Activated CD4-positive, alpha-beta T cell treated with anti-CD3 and anti-CD28 coated beads, Interleukin-2, amount 50 U/mL, for 4 hours (primary cell): ENCODE measurements around the gene SEC61A1.

Experiments used
- DNase-seq, 2 experiments: peaks; one replicate each; pipeline ENCODE4 v3.0.0-alpha.2; 2020

SEC61A1 gene

DNA sequence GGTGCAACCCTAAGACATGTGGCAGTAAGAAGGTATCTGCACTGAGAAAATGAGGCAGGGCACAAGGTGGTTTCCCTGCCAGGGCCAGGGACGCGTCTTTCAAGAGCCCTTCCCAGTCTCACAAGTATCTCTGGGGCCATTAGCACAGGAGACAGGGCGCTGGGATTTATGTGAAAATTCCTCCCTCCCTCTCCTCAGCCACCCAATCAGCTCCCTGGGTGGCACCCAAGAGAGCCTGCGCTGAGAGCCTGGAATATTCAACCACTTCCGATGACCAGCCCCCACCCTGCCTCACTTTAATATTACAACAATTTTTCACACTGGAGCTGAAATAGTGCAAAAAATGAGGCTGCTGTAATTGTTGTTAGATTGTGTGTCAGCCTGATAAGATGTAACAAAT, 26.1 kb downstream of the SEC61A1 start:
- DNase-seq, result no peak

DNA sequence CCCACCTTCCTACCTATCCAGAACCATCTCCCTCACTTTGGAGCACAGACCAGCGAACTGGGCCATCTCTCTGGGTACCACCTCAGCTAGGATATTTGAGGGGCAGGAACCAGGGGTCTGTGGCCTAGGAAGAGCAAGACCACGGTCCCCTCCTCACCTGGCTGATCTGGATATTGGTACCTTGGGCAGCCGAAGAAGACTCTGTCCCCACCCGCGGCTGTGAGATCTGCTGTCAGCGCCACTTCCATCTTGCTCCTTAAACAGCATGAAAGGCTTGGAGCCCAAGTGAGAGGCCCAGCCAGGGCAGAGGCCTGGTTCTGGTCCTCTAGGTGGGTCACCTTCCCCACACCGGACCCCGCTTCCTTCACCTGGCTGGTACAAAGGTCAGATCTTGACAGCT, 26.6 kb downstream of the SEC61A1 start:
- no peak for DNase-seq

DNA sequence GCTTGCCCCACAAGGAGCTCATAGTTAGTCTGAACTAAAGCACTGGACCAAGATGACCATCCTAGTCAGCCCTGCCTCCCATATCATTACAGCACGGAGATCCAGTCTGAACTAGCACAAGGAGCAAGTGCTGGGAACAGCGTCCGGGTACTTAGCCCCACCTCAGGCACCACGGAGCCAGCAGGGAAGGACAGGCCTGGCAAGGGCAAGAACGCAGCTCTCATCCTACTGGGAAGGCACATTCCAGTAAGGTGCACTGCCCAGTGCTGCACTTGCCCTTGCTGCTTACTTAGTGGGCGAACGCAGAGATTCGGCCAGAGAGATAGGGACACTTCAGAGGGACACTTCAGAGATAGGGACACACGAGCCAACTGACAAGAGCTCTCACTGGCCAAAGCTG, 27.6 kb downstream of the SEC61A1 start:
- no peak for DNase-seq

DNA sequence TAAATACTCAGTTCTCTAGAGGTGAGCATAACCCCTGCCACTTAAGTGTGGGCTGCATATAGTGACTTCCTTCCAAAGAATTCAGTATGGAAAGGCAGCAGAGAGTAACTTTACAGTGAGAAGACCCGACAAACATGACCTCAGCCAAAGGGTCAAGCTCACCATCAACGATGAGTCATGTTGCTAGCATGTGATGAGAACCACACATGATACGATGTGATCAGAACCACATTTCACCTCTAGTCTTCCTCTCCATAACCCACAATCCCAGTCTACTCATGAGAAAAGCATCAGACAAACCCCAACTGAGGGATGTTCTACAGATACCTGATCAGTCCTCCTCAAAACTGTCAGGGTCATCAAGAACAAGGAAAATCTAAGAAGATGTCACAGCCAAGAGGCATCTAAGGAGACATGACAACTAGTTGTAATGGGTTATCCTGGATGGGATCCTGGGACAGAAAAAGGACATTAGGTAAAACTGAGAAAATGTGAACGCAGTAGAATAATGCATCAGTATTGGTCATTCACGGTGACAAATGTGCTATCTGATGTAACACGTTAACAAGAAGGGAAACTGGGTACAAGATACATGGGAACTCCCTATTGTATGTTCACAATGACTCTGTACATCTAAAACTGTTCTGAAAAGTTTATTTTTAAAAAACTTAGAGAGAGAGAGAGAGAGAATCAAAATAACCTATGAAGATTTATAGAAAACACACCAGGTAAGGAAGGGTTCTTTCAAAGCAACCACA, 28.3 kb downstream of the SEC61A1 start:
- no peak for DNase-seq

DNA sequence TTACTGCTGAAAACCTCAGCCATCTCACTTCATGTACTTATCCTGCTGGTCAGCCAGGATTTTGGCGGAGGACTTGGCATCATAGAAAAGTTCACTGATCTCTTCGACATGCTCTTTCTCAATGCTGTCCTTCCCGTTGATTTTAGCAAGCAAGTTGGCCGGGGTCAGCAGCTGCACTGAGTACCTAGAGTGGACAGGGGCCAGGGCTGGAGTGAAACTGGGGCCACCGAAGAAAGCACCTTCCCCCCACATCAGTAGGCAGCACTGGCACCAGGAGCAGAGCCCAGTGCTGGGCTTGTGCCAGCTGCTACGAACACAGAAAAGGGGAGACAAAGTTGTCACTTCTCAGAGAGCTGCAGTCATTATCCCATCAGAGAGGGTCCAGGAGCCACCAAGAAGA, 29.0 kb downstream of the SEC61A1 start:
- no peak for DNase-seq

DNA sequence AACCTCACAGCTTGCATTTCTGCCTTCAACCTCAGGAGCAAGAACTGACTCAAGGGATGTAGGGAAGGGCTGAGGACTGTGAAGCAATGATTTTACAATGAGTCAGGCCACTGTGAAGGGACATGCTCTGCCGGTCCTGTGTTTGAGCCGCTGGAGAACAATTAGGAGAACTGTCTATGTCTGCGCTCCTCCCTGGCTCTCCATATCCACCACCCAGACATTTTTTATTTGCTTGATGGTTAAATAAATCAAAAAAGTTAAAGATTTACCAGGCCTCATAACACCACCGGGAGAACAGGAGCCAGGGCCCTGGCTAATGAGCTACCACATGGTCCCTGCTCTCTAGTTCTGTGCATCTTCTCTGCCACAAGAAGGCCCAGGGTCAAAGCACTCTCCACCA, 29.6 kb downstream of the SEC61A1 start:
- no peak for DNase-seq

DNA sequence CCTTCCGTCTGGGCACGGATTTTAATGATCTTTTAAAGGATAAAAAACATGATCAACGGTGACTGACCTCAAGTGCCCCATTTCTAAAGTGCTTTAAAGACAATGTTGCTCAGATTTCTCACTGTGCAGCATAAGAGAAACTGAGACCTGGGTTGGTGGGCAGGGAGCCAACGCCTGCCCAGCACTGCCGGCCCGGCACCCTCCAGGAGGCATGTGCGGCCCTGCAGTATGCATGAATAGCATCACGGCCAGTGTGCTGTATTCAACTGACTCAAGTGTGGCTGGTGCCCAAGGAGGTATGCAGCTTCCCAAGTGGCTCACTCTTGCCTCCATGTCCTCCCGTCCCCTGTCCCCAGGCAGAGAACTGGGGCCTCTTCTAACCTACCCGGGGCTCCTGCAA, 30.3 kb downstream of the SEC61A1 start:
- DNase-seq, result no peak

DNA sequence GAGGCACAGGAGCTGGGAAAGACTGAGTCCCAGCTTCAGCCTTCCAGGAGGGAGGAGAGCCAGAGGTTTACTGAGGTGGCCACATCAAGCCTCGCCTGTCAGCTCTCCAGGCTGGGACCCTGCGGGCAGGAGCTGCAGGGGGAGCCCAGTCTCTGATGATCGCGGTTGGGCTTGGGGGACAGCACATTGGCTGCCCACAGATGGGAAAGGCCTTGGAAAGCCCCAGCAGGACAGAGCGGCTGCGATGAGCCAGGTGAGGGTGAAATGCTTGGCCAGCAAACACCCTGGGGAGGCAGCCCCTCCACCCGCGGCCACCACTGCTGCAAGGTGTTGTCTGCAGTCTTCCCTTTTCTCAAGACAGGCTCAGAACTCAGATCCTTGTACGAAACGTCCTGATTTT, 31.2 kb downstream of the SEC61A1 start:
- DNase-seq, result no peak

DNA sequence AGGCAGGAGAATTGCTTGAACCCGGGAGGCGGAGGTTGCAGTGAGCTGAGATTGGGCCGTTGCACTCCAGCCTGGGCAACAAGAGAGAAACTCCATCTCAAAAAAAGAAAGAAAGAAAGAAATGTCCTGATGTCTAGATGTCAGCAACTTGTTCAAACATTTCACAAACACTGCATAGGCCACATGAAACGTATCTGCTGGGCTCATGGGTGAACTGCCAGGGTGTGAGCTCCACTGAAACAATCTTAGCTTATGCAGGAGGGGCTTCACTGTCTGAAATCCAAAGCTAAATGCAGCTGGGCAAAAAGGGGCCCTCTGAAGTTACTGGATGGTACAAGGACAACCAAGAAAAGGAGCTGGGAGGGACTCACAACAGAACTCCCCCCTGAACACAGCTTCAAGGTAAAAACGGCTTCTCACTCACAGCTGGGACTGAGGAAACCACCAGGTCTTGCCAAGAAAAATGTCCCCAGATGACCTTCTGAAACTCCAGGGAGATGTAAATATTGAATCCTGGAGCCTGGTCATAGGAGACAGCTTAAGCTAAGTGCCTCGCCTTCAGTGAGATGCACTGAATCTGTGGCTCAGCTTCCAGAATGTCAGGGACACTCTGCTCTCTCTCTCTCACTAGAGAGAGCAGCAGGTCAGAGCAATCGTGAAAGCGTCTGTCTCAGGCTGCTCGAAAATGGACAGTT, 31.9 kb downstream of the SEC61A1 start:
- DNase-seq, result no peak

DNA sequence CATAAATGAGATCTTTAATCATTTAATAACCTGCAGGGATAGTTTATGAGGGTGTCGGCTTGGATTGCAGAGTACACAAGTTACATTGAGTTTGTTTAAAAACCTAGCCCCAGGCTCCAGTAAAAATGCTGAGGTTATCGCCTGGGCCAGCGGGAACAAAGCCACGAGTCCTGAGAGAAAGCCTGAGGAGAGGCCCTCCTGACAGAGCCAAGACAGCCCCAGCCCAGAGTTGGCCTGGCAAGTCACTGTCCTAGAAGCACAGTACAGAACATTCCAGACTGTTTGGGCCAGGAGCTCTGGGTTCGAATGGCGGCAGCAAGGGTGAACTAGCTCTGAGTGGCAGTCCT, 32.4 kb downstream of the SEC61A1 start:
- no peak for DNase-seq

DNA sequence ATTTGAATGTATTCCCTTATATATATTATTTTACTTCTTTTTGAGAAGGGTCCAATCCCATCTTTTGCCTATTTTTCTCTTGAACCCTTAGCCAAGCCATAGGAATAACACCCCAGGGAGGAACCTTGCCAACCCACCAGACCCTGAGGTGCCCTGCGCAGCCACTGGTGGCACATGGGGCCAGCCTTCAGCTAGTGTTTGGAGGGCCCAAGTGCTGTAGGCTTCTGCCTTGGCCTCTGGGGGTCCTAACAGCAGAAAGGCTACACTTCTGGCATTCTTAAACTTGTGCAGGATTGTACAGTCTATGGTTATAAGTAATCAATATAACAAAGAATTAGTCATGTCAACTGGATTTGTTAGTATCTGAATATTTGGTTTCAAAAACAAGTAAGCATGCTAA, 36.9 kb downstream of the SEC61A1 start:
- no peak for DNase-seq

DNA sequence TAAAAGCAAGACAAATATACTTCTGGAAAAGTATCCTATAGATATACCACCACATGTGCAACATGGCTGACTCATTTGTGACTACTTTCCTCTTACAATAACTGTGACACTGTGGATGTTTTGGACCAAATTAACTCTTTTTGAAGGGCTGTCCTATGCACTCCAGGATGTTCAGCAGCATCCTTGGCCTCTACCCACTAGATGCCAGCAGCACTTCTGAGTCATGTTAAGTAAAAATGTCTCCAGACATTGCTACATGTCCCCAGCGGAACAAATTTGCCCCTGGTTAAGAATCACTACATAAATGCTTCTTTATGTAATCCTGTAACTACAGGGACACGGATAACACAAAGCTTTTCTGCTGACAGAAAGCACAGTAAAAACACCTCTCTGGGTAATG, 39.3 kb downstream of the SEC61A1 start:
- DNase-seq, result no peak

DNA sequence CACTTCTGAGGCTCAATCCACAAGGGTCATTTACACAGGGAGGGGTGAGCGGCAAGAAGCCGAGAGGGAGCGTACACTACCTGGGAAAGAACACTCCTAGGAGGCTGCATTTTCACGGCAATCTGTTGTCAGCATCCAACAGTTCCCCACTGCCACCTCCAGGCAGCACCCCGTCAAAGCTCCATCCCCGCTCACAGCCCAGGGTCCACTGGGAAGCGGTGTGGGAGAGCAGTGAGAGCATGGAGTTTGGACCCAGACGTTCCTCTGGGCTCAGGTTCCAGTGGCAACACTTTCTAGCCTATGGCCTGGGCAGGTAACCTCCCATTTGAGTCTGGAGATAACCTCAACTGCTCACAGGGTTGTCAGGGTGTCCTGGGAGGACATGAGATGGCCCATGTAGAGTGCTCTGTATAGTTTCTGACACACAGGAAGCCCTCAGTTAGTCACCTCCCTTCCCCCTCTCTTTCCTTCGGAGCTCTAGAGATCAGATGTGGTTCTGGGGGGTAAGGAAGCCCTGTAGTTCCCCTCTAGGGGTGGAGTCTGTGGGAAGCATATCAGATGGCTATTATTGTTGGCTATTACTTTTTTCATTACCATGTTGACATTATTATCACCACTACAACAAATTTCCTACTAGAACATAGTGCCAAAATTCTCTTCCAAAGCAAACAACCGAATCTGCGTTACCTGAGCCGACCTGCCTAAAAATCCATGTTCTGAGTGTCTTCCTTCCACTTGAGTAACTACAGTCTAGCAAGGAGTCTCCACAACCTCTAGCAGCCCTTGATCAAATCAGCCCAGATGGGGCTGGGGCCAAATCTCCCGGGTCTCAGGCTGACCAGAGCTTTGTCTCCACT, 42.3 kb downstream of the SEC61A1 start:
- DNase-seq, result no peak

DNA sequence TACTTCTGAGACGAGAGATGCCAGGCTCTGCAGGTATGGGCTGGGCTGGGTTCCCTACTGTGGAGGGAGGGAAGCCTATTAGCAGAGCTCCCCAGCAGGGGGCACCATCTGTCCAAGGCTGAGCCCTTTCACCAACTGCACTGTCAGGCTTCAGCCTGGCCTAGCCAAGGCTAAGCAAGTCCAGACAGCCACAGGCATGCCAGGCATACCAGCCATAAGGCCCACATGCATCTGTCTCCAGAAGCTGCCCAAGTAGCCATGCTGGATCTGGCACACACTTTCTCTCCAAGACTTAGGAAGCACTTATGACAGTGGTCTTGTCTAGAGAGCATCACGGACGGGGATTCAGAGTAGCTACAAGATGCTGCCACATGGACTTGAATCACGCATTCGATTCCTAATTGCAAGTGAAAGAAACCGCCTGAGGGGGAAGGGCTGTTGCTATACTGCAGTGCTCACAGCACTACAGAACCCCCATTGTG, 43.0 kb downstream of the SEC61A1 start:
- DNase-seq, result peak; percentile 75 to 79

DNA sequence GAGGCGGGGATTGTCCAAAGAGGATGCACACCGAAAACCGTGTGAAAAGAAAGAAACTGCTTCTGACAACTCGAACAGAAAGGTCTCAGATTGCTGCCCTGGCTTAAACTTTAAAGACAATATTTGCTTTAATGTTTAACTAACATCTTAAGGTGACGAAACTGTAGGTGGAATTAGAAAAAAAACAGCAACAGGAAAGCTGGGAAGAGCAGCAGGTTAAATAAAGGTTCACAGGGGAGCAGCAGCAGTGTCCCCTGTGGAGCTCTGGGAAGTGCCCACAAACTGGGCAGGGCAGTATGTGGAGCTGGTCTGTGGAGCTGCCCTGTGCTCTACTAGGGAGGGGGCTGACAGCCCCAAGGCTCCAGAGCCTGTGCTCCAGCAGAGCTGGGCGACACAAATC, 46.0 kb downstream of the SEC61A1 start:
- no peak for DNase-seq

DNA sequence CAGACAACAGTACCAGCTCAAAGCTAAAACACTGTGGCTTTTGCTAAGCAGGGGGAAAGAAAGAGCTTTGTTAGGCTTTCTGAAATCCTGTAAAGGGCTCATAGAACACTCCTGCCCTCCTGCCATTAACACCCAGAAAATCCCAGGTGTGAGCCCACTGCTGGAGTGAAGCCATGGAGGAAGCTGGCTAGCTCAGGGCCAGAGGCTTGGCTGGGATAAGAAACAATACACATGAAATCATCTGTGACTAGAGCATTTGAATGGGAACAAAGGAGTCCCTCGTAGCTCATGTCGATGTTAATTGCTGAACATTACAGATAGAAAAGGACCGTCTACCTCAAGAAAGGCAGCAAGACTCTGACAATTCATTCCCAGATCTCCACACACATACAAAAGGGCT, 47.9 kb downstream of the SEC61A1 start:
- DNase-seq, result no peak

DNA sequence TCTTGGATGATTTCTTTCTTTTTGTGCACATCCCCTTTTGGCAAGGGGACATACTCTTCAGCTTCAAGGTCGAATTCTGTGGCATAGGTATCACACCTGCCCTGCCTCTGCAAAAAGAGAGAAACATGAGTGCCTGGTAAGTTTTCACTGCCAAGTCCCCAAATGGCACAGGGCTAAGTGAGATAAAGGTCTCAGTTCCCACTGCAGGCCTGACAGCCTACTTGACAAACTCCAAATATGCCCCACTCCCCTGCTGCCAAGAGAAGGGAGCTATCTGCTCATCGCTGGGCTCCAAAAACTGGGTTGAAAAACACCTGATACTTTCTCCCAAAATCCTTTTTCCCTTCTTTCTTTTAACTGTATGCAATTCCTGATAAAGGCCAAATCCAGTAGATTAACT, 48.4 kb downstream of the SEC61A1 start:
- no peak for DNase-seq

DNA sequence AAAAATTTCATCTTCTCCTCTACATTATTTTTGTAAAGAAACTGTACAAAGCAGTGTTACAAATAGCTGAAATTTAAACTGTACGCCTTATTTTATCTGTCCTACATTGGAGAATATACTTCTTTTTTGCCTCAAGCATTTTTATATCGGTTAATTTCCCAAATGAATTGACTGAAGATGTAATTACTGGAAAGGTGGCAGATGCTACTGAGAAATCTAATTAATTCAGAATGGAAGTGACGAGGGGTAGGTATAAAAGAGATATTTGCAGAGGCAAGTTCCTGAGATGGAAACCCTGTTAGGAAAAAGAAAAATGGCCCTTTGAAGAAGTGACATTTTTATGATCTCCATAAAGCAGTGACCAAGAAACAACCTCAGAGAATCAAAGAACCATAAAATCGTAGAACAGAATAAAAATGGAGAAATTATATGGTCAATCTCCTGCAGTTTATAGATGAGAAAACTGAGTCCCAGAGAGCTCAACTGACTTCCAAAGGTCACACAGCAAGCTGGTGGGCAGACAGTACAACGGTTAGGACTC, 51.0 kb downstream of the SEC61A1 start:
- no peak for DNase-seq

DNA sequence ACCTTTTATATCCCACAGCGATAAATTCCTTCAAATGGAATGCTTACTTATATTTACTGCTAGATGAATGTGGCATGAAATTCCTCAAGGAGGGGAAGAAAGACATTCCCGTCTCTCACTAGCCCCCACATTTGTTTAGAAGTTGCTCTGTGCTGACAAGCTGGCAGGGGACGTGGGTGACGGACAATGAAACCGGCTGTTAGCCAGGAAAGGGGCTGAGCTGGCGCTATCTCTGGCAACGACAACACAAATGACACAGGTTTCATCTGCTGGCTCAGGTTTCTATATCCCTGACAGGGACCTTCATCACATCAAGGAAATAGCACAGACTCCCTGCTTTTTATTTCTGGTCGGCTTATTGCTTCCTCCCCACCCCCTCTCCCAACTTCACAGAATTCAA, 55.6 kb downstream of the SEC61A1 start:
- no peak for DNase-seq

DNA sequence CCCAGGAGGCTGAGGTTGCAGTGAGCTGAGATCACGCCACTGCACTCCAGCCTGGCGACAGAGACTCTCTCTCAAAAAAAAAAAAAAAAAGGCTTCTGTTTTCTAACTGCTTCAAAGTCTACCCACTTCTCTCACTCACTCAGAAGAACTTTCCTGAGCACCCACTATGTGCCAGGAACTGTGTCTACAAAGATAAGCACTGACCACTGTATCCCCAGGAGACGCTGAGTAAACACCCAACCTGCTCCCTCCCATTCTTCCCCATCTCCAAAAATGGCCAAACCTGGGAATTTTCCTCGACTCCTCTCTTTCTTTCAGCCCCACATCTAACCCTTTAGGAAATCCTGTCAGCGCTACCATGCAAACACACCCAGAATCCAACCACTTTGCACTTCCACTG, 58.9 kb downstream of the SEC61A1 start:
- no peak for DNase-seq

DNA sequence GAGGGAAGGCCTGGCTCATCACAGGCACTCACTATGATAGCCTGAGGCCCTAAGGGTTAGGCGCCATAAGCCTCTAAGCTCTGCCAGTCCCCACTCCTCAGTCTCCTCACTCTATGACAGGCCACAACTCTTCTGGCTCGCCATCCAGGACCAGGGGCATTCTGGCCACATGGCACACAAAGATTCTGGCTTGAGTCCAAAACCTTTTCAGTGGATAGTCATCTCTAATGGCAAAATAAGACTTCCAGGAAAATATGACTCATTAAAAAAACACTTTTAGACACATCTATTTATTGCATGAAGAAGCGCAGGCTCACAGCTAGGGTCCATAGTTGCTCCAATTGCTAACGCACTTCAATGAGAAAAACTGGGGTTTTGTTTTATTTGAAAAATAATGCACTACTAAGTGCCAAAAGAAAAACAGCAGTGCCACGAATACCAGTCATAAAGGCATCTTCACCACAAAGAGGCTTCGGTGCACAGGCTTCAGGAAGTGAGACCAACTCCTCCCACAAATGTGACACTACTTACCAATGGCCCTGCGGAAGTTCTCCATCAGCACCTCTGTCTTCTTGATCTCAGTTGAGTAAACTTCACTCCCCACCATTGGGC, 60.2 kb downstream of the SEC61A1 start:
- peak in 1 of 2 experiments; percentile 15 for DNase-seq

DNA sequence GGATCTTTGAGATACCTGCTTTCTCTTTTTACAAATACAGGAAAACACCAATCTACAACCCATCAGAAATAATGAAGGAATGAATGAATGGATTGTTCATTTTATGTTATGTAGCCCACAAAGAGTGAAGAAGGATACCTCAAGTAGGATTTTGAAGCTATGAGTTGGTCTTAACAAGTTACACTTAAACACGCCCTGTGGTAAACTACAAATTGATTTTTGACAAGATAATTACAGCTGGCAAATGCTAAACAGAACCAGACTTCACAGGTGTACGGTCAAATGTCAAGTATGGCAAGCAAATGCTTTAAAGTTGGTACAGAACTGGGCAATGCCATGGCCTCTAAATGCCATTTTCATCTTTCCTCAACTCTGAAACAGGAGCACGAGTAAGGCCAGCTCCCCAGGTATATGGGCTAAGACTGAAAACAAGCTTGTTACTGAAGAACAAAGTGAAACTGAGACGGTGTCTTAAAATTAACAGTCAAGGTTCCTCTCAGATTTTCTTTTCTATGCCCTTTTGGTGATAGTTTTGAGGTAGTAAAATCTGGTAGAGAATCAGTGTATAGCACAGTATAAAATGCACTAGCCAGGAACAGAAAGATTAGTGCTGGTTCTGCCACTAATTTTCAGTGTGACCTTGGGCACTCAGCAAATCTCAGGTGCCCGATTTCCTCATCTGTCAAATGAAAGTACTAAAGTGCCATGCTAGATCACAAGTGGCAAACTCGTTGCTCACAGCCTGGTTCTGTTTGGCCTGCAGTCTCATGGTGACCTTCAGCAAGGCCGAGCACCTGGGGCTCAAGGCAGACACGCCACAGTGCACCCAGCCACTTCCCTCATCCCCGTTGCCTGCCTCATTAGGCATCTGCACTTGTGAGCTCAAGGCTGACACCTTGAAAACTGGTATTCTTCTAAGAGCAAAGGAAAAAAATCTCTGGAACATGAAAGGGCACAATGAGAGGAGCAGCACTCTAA, 61.9 kb downstream of the SEC61A1 start:
- no peak for DNase-seq
